BLaER1 treated with 17β-estradiol and CSF1 and Interleukin-3, amounts not matched to agents 10 nM and 100 nM (cell line): ENCODE measurements around the gene TFEB.

Source experiments
- H3K27ac ChIP-seq, 11 experiments: shearing (Covaris generic); formaldehyde crosslinking; 2 replicates each; pipeline ENCODE4 v1.8.1; 2022
- H3K27me3 ChIP-seq, 11 experiments: shearing (Covaris generic); formaldehyde crosslinking; 2 replicates each; pipeline ENCODE4 v1.8.1; 2022
- H3K36me3 ChIP-seq, 11 experiments: shearing (Covaris generic); formaldehyde crosslinking; 2 replicates each; pipeline ENCODE4 v1.8.1; 2022
- H3K4me1 ChIP-seq, 10 experiments: shearing (Covaris generic); formaldehyde crosslinking; 2 replicates each; pipeline ENCODE4 v1.8.1; 2022
- H3K4me2 ChIP-seq, 11 experiments: shearing (Covaris generic); formaldehyde crosslinking; 2 replicates each; pipeline ENCODE4 v1.8.1; 2022
- H3K4me3 ChIP-seq, 10 experiments: shearing (Covaris generic); formaldehyde crosslinking; 2 replicates each; pipeline ENCODE4 v1.8.1; 2022
- H3K9ac ChIP-seq, 11 experiments: shearing (Covaris generic); formaldehyde crosslinking; 2 replicates each; pipeline ENCODE4 v1.8.1; 2022
- H3K9me3 ChIP-seq, 11 experiments: shearing (Covaris generic); formaldehyde crosslinking; replicated peaks in 1 of 11; 2 replicates each; pipeline ENCODE4 v1.8.1; 2022
- H4K20me1 ChIP-seq, 11 experiments: shearing (Covaris generic); formaldehyde crosslinking; 2 replicates each; pipeline ENCODE4 v1.8.1; 2022
- Cebpa-rat ChIP-seq, 11 experiments: shearing (Covaris generic); IDR thresholded peaks; 2 replicates each; pipeline ENCODE4 v1.8.1; 2022

TFEB gene

DNA sequence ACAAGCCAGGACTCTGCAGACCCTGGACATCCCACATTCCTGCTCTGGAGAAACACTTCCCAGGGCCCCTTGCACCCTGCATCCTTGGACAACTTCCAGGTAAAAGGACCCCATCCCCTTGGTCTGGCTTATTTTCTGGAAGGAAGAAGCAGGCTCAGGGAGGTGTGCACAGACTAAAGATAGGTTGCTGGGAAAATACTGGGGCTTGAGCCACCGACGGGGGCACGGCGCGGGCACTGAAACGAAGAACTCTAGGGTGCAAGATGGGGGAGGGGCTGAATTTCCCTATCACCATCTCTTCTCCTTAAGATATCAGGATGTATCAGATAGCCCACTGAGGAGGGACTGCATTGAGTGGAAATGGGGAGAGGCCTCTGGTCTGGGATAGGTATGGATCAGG is 43.5 kb upstream of the TFEB start:
- Histone ChIP-seq H4K20me1 (peaks cover 0 to 7% (median 0%) of the 10 kb centered on the region in 11 experiments; a peak in 2 of 22 replicates), H3K27ac (peak overlapping the region in 4 of 11 experiments; percentile 49 to 73 (median 64); a peak in 4 of 22 replicates), H3K4me1 (peaks cover 35 to 50% (median 41%) of the 10 kb centered on the region in 10 experiments), H3K36me3 (peaks cover 13 to 30% (median 23%) of the 10 kb centered on the region in 11 experiments), H3K4me3 (peak overlapping the region; percentile 67 to 79 (median 73)), H3K27me3 (peaks cover 0 to 7% (median 0%) of the 10 kb centered on the region in 11 experiments; a peak in 3 of 22 replicates), H3K4me2 (peak overlapping the region; percentile 93 to 99 (median 97)), H3K9ac (peak overlapping the region; percentile 73 to 84 (median 82)), H3K9me3 (no peaks in the 10 kb centered on the region)
- no peak for TF ChIP-seq Cebpa-rat (IDR thresholded peaks at IDR 0.05)

GRCh38 chr6:41777551-41778285 is 42.3 kb upstream of the TFEB start:
- Histone ChIP-seq H3K27me3 (peaks cover 0 to 7% (median 0%) of the 10 kb centered on the region in 11 experiments; a peak in 3 of 22 replicates), H4K20me1 (peaks cover 0 to 7% (median 0%) of the 10 kb centered on the region in 11 experiments; a peak in 2 of 22 replicates), H3K36me3 (peaks cover 20 to 39% (median 30%) of the 10 kb centered on the region in 11 experiments), H3K27ac (0 out of 22 replicates have a peak overlapping the region, but pooled peaks of 3 of the 11 experiments have one; percentile 2 to 22 (median 18)), H3K9me3 (no peaks in the 10 kb centered on the region), H3K4me1 (peaks cover 35 to 48% (median 40%) of the 10 kb centered on the region in 10 experiments), H3K4me2 (peak overlapping the region in 9 of 11 experiments; percentile 8 to 99 (median 96); a peak in 14 of 22 replicates), H3K4me3 (no peak overlapping the region), H3K9ac (peak overlapping the region in 9 of 11 experiments; percentile 1 to 83 (median 32); a peak in 8 of 22 replicates)
- no peak for TF ChIP-seq Cebpa-rat (IDR thresholded peaks at IDR 0.05)

DNA sequence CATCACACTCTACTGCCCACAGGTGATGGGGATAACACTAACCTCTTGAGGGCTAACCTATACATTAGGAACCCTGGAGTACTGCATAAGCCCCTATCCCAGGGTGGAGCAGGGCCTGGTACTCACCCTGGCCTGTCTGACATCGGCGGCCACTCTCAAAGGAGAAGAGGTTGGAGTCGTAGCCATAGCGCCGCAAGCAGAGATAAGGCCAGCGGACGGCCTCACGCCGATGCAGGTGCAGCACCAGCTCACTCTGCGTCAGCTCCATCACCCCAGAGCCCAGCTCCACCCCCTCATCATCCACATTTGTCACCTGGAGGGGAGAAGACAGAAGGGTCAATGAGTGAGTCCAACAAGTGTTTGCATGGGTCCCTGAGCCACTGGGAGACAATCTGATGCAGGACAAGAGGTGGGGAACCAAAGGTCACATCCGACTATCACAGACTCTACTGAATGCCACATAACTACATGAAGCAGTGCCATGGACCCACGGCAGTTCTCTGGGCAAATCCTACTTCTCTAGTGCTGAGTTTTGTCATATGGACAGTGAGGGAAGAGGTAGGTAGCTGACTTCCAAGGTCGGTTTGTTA is 40.0 kb upstream of the TFEB start:
- H3K4me1 ChIP-seq: peaks cover 22 to 34% (median 27%) of the 10 kb centered on the region in 10 experiments
- no peaks in the 10 kb centered on the region for H3K9me3 ChIP-seq
- H3K4me3 ChIP-seq: no peak overlapping the region
- H3K27ac ChIP-seq: no peak overlapping the region
- no peak overlapping the region for H3K4me2 ChIP-seq
- no peak for TF ChIP-seq Cebpa-rat (IDR thresholded peaks at IDR 0.05)
- peaks cover 43 to 62% (median 52%) of the 10 kb centered on the region in 11 experiments for H3K36me3 ChIP-seq
- H3K9ac ChIP-seq: 0 out of 22 replicates have a peak overlapping the region, but pooled peaks of 1 of the 11 experiments have one; percentile 13
- peaks cover 0 to 7% (median 0%) of the 10 kb centered on the region in 11 experiments; a peak in 3 of 22 replicates for H4K20me1 ChIP-seq
- H3K27me3 ChIP-seq: no peaks in the 10 kb centered on the region

DNA sequence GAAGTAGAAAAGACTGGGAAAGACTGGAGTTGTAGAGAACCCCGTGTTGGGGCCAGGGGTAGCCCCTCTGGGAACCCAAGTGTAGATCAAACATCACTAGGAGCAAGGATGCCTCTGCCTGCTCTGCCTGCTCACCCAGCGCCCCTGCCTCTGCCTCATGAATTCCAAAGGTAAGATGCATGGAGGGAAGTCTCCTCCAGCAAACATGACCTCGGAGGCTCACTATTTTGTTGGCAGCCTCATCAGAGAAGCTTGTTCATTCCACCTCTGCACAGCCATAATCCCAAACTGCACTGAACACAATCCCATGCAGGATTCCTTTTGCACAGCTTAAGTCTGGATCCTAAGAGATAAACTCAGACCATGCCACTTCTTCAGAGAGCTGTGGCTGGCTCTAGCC is 39.4 kb upstream of the TFEB start:
- Histone ChIP-seq H4K20me1 (peaks cover 0 to 7% (median 0%) of the 10 kb centered on the region in 11 experiments; a peak in 3 of 22 replicates), H3K36me3 (peaks cover 46 to 65% (median 56%) of the 10 kb centered on the region in 11 experiments), H3K4me3 (no peak overlapping the region), H3K9ac (0 out of 22 replicates have a peak overlapping the region, but pooled peaks of 1 of the 11 experiments have one; percentile 13), H3K9me3 (no peaks in the 10 kb centered on the region), H3K4me2 (no peak overlapping the region), H3K27me3 (no peaks in the 10 kb centered on the region), H3K4me1 (peaks cover 24 to 34% (median 28%) of the 10 kb centered on the region in 10 experiments), H3K27ac (no peak overlapping the region)
- TF ChIP-seq Cebpa-rat (IDR thresholded peaks at IDR 0.05): no peak

- Histone ChIP-seq H4K20me1 (peaks cover 0 to 7% (median 0%) of the 10 kb centered on the region in 11 experiments; a peak in 3 of 22 replicates), H3K4me3 (no peak overlapping the region), H3K4me1 (peaks cover 16 to 31% (median 24%) of the 10 kb centered on the region in 10 experiments), H3K9me3 (no peaks in the 10 kb centered on the region), H3K9ac (no peak overlapping the region), H3K27ac (no peak overlapping the region), H3K27me3 (no peaks in the 10 kb centered on the region), H3K36me3 (peaks cover 46 to 64% (median 54%) of the 10 kb centered on the region in 11 experiments), H3K4me2 (no peak overlapping the region)
- TF ChIP-seq Cebpa-rat (IDR thresholded peaks at IDR 0.05): no peak
These were observed 35.9 kb upstream of the TFEB start for GRCh38 chr6:41771058-41771983.

DNA sequence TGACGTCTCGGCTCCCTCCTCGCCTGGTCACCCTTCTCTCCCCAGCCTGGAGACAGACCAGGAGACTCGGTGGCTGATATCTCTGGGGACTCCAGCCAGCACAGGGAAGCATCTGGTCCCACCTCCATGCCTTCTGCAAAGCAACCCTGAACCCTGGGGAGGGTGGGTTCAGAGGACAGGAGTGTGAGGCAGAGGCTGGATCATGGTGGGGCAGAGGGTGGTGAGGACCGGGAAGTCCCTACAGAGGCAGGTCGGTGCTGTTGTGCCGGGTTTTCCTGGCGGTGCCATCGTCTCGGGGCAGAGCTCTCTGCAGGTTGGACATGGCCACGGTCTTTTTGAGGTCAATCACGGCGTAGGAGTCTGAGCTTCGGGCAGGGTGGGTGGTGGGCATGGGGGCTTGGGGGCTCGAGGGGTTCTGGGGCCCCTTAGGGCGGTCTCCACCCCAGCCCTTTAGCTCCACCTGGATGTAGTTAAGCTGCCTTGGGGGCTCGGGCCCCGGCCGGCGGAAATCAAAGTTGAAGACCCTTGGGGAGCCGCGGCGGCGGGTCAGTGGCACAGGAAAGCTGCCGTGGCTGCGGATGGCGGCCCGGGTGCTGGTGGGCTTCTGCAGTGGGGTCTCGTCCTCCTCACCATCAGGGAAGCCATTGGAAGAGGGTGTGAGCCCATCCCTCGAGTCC is 35.1 kb upstream of the TFEB start:
- Histone ChIP-seq H3K27me3 (no peaks in the 10 kb centered on the region), H3K4me1 (peaks cover 12 to 31% (median 24%) of the 10 kb centered on the region in 10 experiments), H3K4me2 (no peak overlapping the region), H3K9ac (no peak overlapping the region; a peak in 1 of 22 replicates), H3K36me3 (peaks cover 46 to 62% (median 52%) of the 10 kb centered on the region in 11 experiments), H4K20me1 (peaks cover 0 to 5% (median 0%) of the 10 kb centered on the region in 11 experiments; a peak in 3 of 22 replicates), H3K4me3 (no peak overlapping the region), H3K27ac (no peak overlapping the region), H3K9me3 (no peaks in the 10 kb centered on the region)
- no peak for TF ChIP-seq Cebpa-rat (IDR thresholded peaks at IDR 0.05)

DNA sequence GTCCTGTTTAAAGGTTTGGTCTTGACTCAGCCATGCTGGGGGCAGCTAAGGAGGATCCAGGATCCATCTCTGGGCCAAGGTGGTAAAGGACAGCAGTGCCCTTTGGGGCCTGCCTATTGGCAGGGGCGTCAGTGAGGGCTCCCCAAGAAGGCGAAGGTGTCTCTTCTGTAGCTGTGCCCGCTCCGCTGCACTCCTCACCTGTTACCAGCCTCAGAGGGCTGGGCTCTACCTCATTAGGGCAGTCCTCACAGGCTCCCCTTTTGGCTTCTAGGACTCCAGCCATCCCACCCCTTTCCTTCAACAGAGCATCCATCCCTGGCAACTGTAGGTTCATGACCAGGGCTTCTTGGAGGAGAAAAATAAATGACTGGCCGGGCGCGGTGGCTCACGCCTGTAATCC is 34.0 kb upstream of the TFEB start:
- no peaks in the 10 kb centered on the region for H3K27me3 ChIP-seq
- H3K4me3 ChIP-seq: no peak overlapping the region
- H4K20me1 ChIP-seq: peaks cover 0 to 2% (median 0%) of the 10 kb centered on the region in 11 experiments; a peak in 1 of 22 replicates
- H3K4me1 ChIP-seq: peaks cover 12 to 31% (median 24%) of the 10 kb centered on the region in 10 experiments
- no peaks in the 10 kb centered on the region for H3K9me3 ChIP-seq
- TF ChIP-seq Cebpa-rat (IDR thresholded peaks at IDR 0.05): no peak
- H3K4me2 ChIP-seq: peak overlapping the region in 9 of 11 experiments; percentile 27 to 57 (median 50); a peak in 6 of 22 replicates
- peaks cover 35 to 50% (median 40%) of the 10 kb centered on the region in 11 experiments for H3K36me3 ChIP-seq
- H3K9ac ChIP-seq: 0 out of 22 replicates have a peak overlapping the region, but pooled peaks of 1 of the 11 experiments have one; percentile 4
- no peak overlapping the region for H3K27ac ChIP-seq
